Heart left ventricle (tissue), 16 donors: Measurements from ENCODE around the gene STEAP3. TPM values are rescaled to one million over a fixed set of nuclear protein-coding genes. Genes with fewer than 3 reads are reported as not detected.
A peak's percentile ranks its signal among the peaks of the same experiment; 100 is the strongest.

Experiments used
- ATAC-seq, 4 donors: fragments of 200-7000 bp; cut with Tn5 transposase; one replicate each; pipeline ENCODE4 v1.9.1; 2020 to 2022; ENCODE audit warnings: moderate library complexity in 4 of 4, mild to moderate bottlenecking in 3 of 4, moderate number of reproducible peaks in 1 of 4
- DNase-seq, 5 donors: peaks; one replicate each; pipeline ENCODE4 v3.0.0-alpha.2; 2020
- H3K27ac ChIP-seq, 12 donors: fragments of 200-600 bp; sonication (generic) in 4 of 12; one replicate each; pipeline versions ENCODE4 v1.5.0 to v1.8.0; 2016 to 2022; ENCODE audit warnings: mild to moderate bottlenecking in 2 of 12
- H3K27me3 ChIP-seq, 9 donors: fragments of 200-600 bp; sonication (generic) in 2 of 9; one replicate each; pipeline versions ENCODE4 v1.5.1 to v1.8.0; 2016 to 2022; ENCODE audit warnings: mild to moderate bottlenecking in 3 of 9
- H3K36me3 ChIP-seq, 9 donors: fragments of 200-600 bp; sonication (generic) in 2 of 9; one replicate each; pipeline versions ENCODE4 v1.5.0 to v1.8.0; 2018 to 2022; ENCODE audit warnings: mild to moderate bottlenecking in 2 of 9
- H3K4me1 ChIP-seq, 12 donors: fragments of 200-600 bp; sonication (generic) in 4 of 12; one replicate each; pipeline versions ENCODE4 v1.5.0 to v1.8.0; 2016 to 2022; ENCODE audit warnings: mild to moderate bottlenecking in 3 of 12
- H3K4me3 ChIP-seq, 12 donors: fragments of 200-600 bp; sonication (generic) in 4 of 12; one replicate each; pipeline versions ENCODE4 v1.5.0 to v1.8.0; 2017 to 2022; ENCODE audit warnings: mild to moderate bottlenecking in 9 of 12, moderate library complexity in 4 of 12
- H3K9me3 ChIP-seq, 12 donors: fragments of 200-600 bp; sonication (generic) in 4 of 12; one replicate each; pipeline versions ENCODE4 v1.5.0 to v1.8.0; 2016 to 2022; ENCODE audit warnings: mild to moderate bottlenecking in 1 of 12
- CTCF ChIP-seq, 12 donors: fragments of 200-600 bp; sonication (generic) in 4 of 12; IDR thresholded peaks; one replicate each; pipeline versions ENCODE4 v1.5.0 to v1.8.0; 2018 to 2022; ENCODE audit warnings: antibody characterized with exemption in 12 of 12, mild to moderate bottlenecking in 5 of 12
- POLR2A ChIP-seq, 2 donors: fragments of 450-650 bp; IDR thresholded peaks; one replicate each; pipeline ENCODE4 v1.6.1; 2017; ENCODE audit warnings: antibody characterized with exemption in 2 of 2, mild to moderate bottlenecking in 2 of 2, moderate library complexity in 2 of 2
- WGBS, 4 donors: extraction: QIAGEN DNeasy Blood & Tissue Kit in 2 of 4; methylation state at CpG; one replicate each; pipeline versions ENCODE4 v1.1.5 to v1.1.7; 2013 to 2018; 5-methylcytosine and 5-hydroxymethylcytosine counted together
- intact Hi-C, 10 donors: fragments of 100-400 bp; cut with DNase I; formaldehyde crosslinking; loops; one replicate each; pipeline versions ENCODE4 v1.11.1 to v1.14.2; 2022
- polyA plus RNA-seq, 2 donors: library from polyadenylated mRNA; stranded (reverse); fragments of 200-250 nt; gene quantifications; one replicate each; pipeline ENCODE4 v1.2.3, GENCODE V29; 2013
- total RNA-seq, 9 donors: library from RNA; depleted of rRNA in 2 of 9; stranded (reverse); fragments of >200 nt in 2 of 9; fragmentation: NEBNext Ultra II Directional in 3 of 9; extraction: Animal tissue kit (Norgen Biotek cat#: 25700) in 3 of 9; gene quantifications; one replicate each; pipeline versions ENCODE4 v1.1.0 to v1.2.4, GENCODE V29; 2016 to 2023
- donor health status: ischemic (EF 13 %, LVEDD 7.1; RV severe dilation, severe dysfunction).
- donor health status: healthy with polysubstance abuse.
- donor health status: DM: no; HTN: yes; CAD: no.
- donor health status: DM: no; HTN: no; CAD: no.
- donor health status: ischemic (EF 25% LVEDD 6.9; RV normal size, moderate dysfunction).
- donor health status: ischemic (EF 25% LVEDD 5.7; RV mildly dilated, moderate dysfunction).
- donor health status: healthy.
- donor health status: DM: yes; HTN: yes; CAD: no.
- donor health status: ischemic (EF 35%, LVEDD 5.7; RV mildly dilated, moderate dysfunction).
- donor health status: nonischemic (EF 11% LVEDD 7.7; RV severe dilation, severe dysfunction).
- donor health status: DM: yes; HTN: yes; CAD: no.
- donor health status: PGD.
- donor health status: ischemic (EF 29% LVEDD 5.4; RV normal size, mild dysfunction).
- donor health status: nonischemic (EF 23%, LVEDD 6.1; RV moderate dilation, normal function).

The STEAP3 gene
- total and polyA plus RNA-seq, 11 donors, result 4.9 to 38.5 (median 11.1) TPM

- ATAC-seq (no peak), DNase-seq (no peak)
- peaks cover 0 to 15% (median 7%) of the 10 kb centered on the region in 12 donors for H3K4me1 ChIP-seq
- 91 to 97% (median 96%) methylated on average over 2 of the region's 2 CpGs for WGBS, 4 donors
- no peak for TF ChIP-seq CTCF (IDR thresholded peaks at IDR 0.05)
- H3K36me3 ChIP-seq, result no peaks in the 10 kb centered on the region
- intact Hi-C loops, result loop anchor here in 9 of 10 donors (5.0 to 10.0 kb wide), 6 partner anchors 76 to 411 kb away; no protein-coding TSS in a partner anchor
- H3K27me3 ChIP-seq, result no peaks in the 10 kb centered on the region
- no peak overlapping the region for H3K4me3 ChIP-seq
- H3K27ac ChIP-seq, result peak overlapping the region in 2 of 12 donors; percentile 51 to 52
- no peaks in the 10 kb centered on the region for H3K9me3 ChIP-seq
These were observed 69.6 kb downstream of the STEAP3 start for GRCh38 chr2:119293254-119293653.

- Histone ChIP-seq H3K4me3 (no peak overlapping the region), H3K4me1 (peaks cover 0 to 15% (median 6%) of the 10 kb centered on the region in 12 donors), H3K27ac (peak overlapping the region in 6 of 12 donors; percentile 17 to 52 (median 29)), H3K9me3 (no peaks in the 10 kb centered on the region), H3K36me3 (no peaks in the 10 kb centered on the region), H3K27me3 (no peaks in the 10 kb centered on the region)
- DNase-seq (peak in 1 of 5 donors; percentile 30), ATAC-seq (peak in 3 of 4 donors; percentile 53 to 68 (median 55))
- intact Hi-C loops, result loop anchor here in 9 of 10 donors (5.0 to 10.0 kb wide), 6 partner anchors 77 to 412 kb away; no protein-coding TSS in a partner anchor
- TF ChIP-seq POLR2A (IDR thresholded peaks at IDR 0.05), result no peak
- TF ChIP-seq CTCF (IDR thresholded peaks at IDR 0.05), result no peak
- WGBS, 4 donors, result 37 to 41% (median 41%) methylated on average over 7 of the region's 7 CpGs
These were observed 70.3 kb downstream of the STEAP3 start for GRCh38 chr2:119293900-119294299.

- Histone ChIP-seq H3K9me3 (no peaks in the 10 kb centered on the region), H3K4me3 (no peak overlapping the region), H3K27ac (no peak overlapping the region), H3K27me3 (no peaks in the 10 kb centered on the region), H3K36me3 (no peaks in the 10 kb centered on the region), H3K4me1 (peaks cover 0 to 15% (median 5%) of the 10 kb centered on the region in 12 donors)
- WGBS, 4 donors, result 87 to 93% (median 89%) methylated on average over 14 of the region's 14 CpGs
- ATAC-seq (no peak), DNase-seq (no peak)
- intact Hi-C loops, result loop anchor here in 9 of 10 donors (5.0 to 10.0 kb wide), 6 partner anchors 77 to 412 kb away; no protein-coding TSS in a partner anchor
- TF ChIP-seq POLR2A (IDR thresholded peaks at IDR 0.05) (no peak), CTCF (IDR thresholded peaks at IDR 0.05) (no peak)
These were observed 71.0 kb downstream of the STEAP3 start for GRCh38 chr2:119294671-119295070.

GRCh38 chr2:119295688-119296375 lies 72.2 kb downstream of the STEAP3 start:
- H3K27ac ChIP-seq, result no peak overlapping the region
- H3K27me3 ChIP-seq, result no peaks in the 10 kb centered on the region
- peaks cover 0 to 15% (median 5%) of the 10 kb centered on the region in 12 donors for H3K4me1 ChIP-seq
- intact Hi-C loops, result loop anchor here in 3 of 10 donors (10.0 kb wide), 3 partner anchors 179 to 411 kb away; no protein-coding TSS in a partner anchor
- no peak overlapping the region for H3K4me3 ChIP-seq
- no peak for DNase-seq
- no peaks in the 10 kb centered on the region for H3K36me3 ChIP-seq
- TF ChIP-seq CTCF (IDR thresholded peaks at IDR 0.05) (no peak), POLR2A (IDR thresholded peaks at IDR 0.05) (no peak)
- no peaks in the 10 kb centered on the region for H3K9me3 ChIP-seq
- 92 to 95% (median 93%) methylated on average over 10 of the region's 10 CpGs for WGBS, 4 donors
- ATAC-seq, result no peak
